SK-N-SH treated with all-trans-retinoic acid at 6 μM for 48 hours (cell line): Measurements from ENCODE around the gene CPEB1.

Experiments used
- ATAC-seq: fragments of 200-7000 bp; cut with Tn5 transposase; 3 replicates; pipeline ENCODE4 v1.9.1; 2020; ENCODE audit warnings: mild to moderate bottlenecking, moderate library complexity
- ARNTL ChIP-seq: fragments of 450-650 bp; formaldehyde crosslinking; IDR thresholded peaks from 2 replicates; pipeline ENCODE4 v1.5.0; 2020; ENCODE audit warnings: low read depth, mild to moderate bottlenecking, moderate library complexity, borderline replicate concordance
- BACH2 ChIP-seq: fragments of 250-450 bp; sonication (Bioruptor Pico); IDR thresholded peaks from 2 replicates; pipeline ENCODE4 v1.9.0; 2021; ENCODE audit warnings: mild to moderate bottlenecking, borderline replicate concordance
- CREB5 ChIP-seq: fragments of 250-450 bp; sonication (Bioruptor Pico); IDR thresholded peaks from 2 replicates; pipeline ENCODE4 v1.5.1; 2020; ENCODE audit warnings: low read depth, mild to moderate bottlenecking, moderate library complexity
- CSDC2 ChIP-seq: fragments of 250-450 bp; sonication (Bioruptor Pico); IDR thresholded peaks from 2 replicates; pipeline ENCODE4 v1.5.0; 2020; ENCODE audit warnings: mild to moderate bottlenecking, moderate library complexity
- ESRRG ChIP-seq: fragments of 250-450 bp; sonication (Bioruptor Pico); IDR thresholded peaks from 2 replicates; pipeline ENCODE4 v1.6.1; 2021; ENCODE audit warnings: mild to moderate bottlenecking
- GLIS3 ChIP-seq: fragments of 250-450 bp; sonication (Bioruptor Pico); IDR thresholded peaks from 2 replicates; pipeline ENCODE4 v1.5.0; 2020; ENCODE audit warnings: mild to moderate bottlenecking, moderate library complexity
- ISL1 ChIP-seq: fragments of 250-450 bp; sonication (Bioruptor Pico); IDR thresholded peaks from 2 replicates; pipeline ENCODE4 v2.1.2; 2022; ENCODE audit warnings: mild to moderate bottlenecking, moderate library complexity
- OSR1 ChIP-seq: fragments of 250-450 bp; sonication (Bioruptor Pico); IDR thresholded peaks from 2 replicates; pipeline ENCODE4 v1.8.0; 2022; ENCODE audit warnings: moderate library complexity, mild to moderate bottlenecking, inconsistent platforms
- PATZ1 ChIP-seq: fragments of 250-450 bp; sonication (Bioruptor Pico); IDR thresholded peaks from 2 replicates; pipeline ENCODE4 v1.8.0; 2020; ENCODE audit warnings: mild to moderate bottlenecking, moderate library complexity, borderline replicate concordance
- RARB ChIP-seq: fragments of 250-450 bp; sonication (Bioruptor Pico); IDR thresholded peaks from 2 replicates; pipeline ENCODE4 v1.8.0; 2021; ENCODE audit warnings: mild to moderate bottlenecking, moderate library complexity
- SNAI2 ChIP-seq: fragments of 250-450 bp; sonication (Bioruptor Pico); IDR thresholded peaks from 2 replicates; pipeline ENCODE4 v1.5.0; 2020; ENCODE audit warnings: mild to moderate bottlenecking, moderate library complexity
- TCF4 ChIP-seq: fragments of 250-450 bp; sonication (Bioruptor Pico); IDR thresholded peaks from 2 replicates; pipeline ENCODE4 v1.8.0; 2021; ENCODE audit warnings: mild to moderate bottlenecking, moderate library complexity, borderline replicate concordance
- TOX ChIP-seq: fragments of 250-450 bp; sonication (Bioruptor Pico); IDR thresholded peaks from 2 replicates; pipeline ENCODE4 v1.8.0; 2021; ENCODE audit warnings: mild to moderate bottlenecking, moderate library complexity, borderline replicate concordance
- TSHZ2 ChIP-seq: fragments of 250-450 bp; sonication (Bioruptor Pico); IDR thresholded peaks from 2 replicates; pipeline ENCODE4 v1.5.0; 2020; ENCODE audit warnings: mild to moderate bottlenecking, moderate library complexity
- ZC3H10 ChIP-seq: fragments of 250-450 bp; sonication (Bioruptor Pico); IDR thresholded peaks from 2 replicates; pipeline ENCODE4 v1.5.1; 2021; ENCODE audit warnings: mild to moderate bottlenecking, moderate library complexity
- ZFP3 ChIP-seq: fragments of 250-450 bp; sonication (Bioruptor Pico); IDR thresholded peaks from 2 replicates; pipeline ENCODE4 v1.5.0; 2020; ENCODE audit warnings: mild to moderate bottlenecking, moderate library complexity
- ZFP30 ChIP-seq: fragments of 450-650 bp; formaldehyde crosslinking; IDR thresholded peaks from 2 replicates; pipeline ENCODE4 v1.5.0; 2022; ENCODE audit warnings: mild to moderate bottlenecking, moderate library complexity
- ZNF565 ChIP-seq: fragments of 450-650 bp; formaldehyde crosslinking; conservative IDR thresholded peaks from 2 replicates; pipeline ENCODE4 v1.5.0; 2020; ENCODE audit warnings: low read depth, mild to moderate bottlenecking, moderate library complexity
- ZNF70 ChIP-seq: fragments of 450-650 bp; formaldehyde crosslinking; IDR thresholded peaks from 2 replicates; pipeline ENCODE4 v1.5.0; 2020; ENCODE audit warnings: mild to moderate bottlenecking, moderate library complexity
- ZNF8 ChIP-seq: fragments of 450-650 bp; formaldehyde crosslinking; IDR thresholded peaks from 2 replicates; pipeline ENCODE4 v1.5.0; 2020; ENCODE audit warnings: mild to moderate bottlenecking, moderate library complexity
- TF ChIP-seq, protein P1 (sequence below): fragments of 250-450 bp; sonication (Bioruptor Pico); IDR thresholded peaks from 2 replicates; pipeline ENCODE4 v1.8.0; 2021; ENCODE audit warnings: low read depth, mild to moderate bottlenecking, moderate library complexity, borderline replicate concordance
- TF ChIP-seq, protein P2 (sequence below): fragments of 250-450 bp; sonication (Bioruptor Pico); IDR thresholded peaks from 2 replicates; pipeline ENCODE4 v1.5.1; 2021; ENCODE audit warnings: mild to moderate bottlenecking, moderate library complexity

CPEB1 gene

DNA sequence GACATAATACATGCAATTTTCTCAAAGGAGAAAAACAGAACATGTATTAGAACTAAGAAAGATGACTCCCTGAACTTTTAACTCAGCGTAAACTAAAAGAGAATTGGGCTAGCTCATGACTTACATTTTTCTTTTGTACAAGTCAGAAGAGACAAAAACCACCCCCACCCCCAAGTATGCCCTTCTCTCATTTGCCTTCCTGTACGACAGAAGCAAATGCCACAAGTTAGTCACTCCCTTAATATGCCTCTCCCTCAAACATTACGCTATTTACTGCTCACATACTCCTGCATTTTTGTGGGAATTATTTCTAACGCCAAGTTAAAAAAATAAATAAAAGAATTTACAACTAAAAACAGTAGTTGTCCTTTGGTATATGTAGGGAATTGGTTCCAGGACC is 22.0 kb downstream of the CPEB1 start (continued):
- TF ChIP-seq TSHZ2 (CRISPR knock-in tag) (no peak), ISL1 (no peak), BACH2 (no peak)

DNA sequence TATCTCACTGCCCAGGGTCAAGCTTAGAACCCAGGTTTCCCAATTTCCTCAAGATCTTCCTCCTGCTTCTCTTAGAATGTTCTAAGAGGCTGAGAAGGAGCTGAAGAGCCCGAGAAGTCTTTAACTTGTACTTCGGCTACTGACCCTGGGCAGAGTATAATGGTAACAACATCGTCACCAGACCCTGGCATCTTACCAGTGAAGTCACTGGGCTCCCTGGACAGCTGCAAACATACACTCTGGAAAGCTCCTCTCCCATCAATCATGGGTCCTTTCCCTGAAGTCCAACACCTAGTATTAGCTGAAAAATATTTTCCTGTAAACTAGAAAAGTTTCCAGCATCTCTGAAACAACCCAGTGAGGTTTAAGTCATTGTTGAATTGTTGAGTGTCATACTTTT is 22.7 kb downstream of the CPEB1 start:
- no peak for ATAC-seq
- TF ChIP-seq ZNF565 (CRISPR knock-in tag) (no peak), SNAI2 (no peak), ZNF70 (no peak), CREB5 (no peak), ESRRG (CRISPR knock-in tag) (no peak), OSR1 (CRISPR knock-in tag) (no peak), RARB (CRISPR knock-in tag) (no peak), GLIS3 (CRISPR knock-in tag) (no peak), PATZ1 (CRISPR knock-in tag) (no peak), ZC3H10 (CRISPR knock-in tag) (no peak), CSDC2 (no peak), ZFP3 (CRISPR knock-in tag) (no peak), TSHZ2 (CRISPR knock-in tag) (no peak)
- TF ChIP-seq, protein P1, sequence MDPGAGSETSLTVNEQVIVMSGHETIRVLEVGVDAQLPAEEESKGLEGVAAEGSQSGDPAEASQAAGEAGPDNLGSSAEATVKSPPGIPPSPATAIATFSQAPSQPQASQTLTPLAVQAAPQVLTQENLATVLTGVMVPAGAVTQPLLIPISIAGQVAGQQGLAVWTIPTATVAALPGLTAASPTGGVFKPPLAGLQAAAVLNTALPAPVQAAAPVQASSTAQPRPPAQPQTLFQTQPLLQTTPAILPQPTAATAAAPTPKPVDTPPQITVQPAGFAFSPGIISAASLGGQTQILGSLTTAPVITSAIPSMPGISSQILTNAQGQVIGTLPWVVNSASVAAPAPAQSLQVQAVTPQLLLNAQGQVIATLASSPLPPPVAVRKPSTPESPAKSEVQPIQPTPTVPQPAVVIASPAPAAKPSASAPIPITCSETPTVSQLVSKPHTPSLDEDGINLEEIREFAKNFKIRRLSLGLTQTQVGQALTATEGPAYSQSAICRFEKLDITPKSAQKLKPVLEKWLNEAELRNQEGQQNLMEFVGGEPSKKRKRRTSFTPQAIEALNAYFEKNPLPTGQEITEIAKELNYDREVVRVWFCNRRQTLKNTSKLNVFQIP = no peak

DNA sequence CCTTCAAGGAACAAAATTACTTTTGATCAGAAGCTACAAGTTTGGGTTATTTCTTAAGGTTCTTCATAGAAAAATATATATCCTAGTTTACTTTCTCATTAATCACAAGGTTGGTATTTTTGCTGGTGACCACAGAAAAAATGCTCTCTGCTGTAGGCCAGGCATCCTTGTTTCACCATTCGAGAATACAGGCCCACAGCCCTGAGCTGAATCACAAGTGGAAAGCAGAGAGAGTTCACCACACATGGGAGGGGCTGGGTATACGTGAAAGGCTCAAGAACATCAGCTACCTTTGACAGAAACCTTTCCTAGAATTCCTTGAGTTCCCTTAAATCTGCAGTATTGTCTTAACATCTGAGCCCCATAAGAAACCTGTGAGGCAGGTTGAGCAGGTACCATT is 23.2 kb downstream of the CPEB1 start:
- no peak for ATAC-seq
- TF ChIP-seq TSHZ2 (CRISPR knock-in tag) (no peak), ZFP30 (no peak), ISL1 (no peak), ZC3H10 (CRISPR knock-in tag) (no peak), BACH2 (no peak), ZNF565 (CRISPR knock-in tag) (no peak), GLIS3 (CRISPR knock-in tag) (no peak), TOX (CRISPR knock-in tag) (no peak), ZNF8 (CRISPR knock-in tag) (no peak), ARNTL (CRISPR knock-in tag) (no peak), TCF4 (no peak), ZNF70 (no peak), CSDC2 (no peak), SNAI2 (no peak)
- TF ChIP-seq, protein P1 = no peak
- TF ChIP-seq, protein P2, sequence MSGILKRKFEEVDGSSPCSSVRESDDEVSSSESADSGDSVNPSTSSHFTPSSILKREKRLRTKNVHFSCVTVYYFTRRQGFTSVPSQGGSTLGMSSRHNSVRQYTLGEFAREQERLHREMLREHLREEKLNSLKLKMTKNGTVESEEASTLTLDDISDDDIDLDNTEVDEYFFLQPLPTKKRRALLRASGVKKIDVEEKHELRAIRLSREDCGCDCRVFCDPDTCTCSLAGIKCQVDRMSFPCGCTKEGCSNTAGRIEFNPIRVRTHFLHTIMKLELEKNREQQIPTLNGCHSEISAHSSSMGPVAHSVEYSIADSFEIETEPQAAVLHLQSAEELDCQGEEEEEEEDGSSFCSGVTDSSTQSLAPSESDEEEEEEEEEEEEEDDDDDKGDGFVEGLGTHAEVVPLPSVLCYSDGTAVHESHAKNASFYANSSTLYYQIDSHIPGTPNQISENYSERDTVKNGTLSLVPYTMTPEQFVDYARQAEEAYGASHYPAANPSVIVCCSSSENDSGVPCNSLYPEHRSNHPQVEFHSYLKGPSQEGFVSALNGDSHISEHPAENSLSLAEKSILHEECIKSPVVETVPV (CRISPR knock-in tag) = no peak
